Neural crest cell (in vitro differentiated cells): ENCODE data around the gene OR8K1. TPM values are rescaled to one million over a fixed set of nuclear protein-coding genes. Genes with fewer than 3 reads are reported as not detected.

Source experiments
- DNase-seq: peaks from one replicate; pipeline ENCODE4 v3.0.0; 2021; ENCODE audit warnings: low read depth, mixed read lengths, low spot score
- H3K27ac Mint-ChIP-seq: one replicate; pipeline ENCODE4 v1.8.0; 2021; ENCODE audit warnings: mild to moderate bottlenecking, mixed read lengths; ENCODE audit not compliant: unreplicated experiment
- H3K27me3 Mint-ChIP-seq: 2 replicates; pipeline ENCODE4 v1.8.0; 2021; ENCODE audit warnings: low read depth, mild to moderate bottlenecking, mixed read lengths
- H3K36me3 Mint-ChIP-seq: 2 replicates; pipeline ENCODE4 v1.8.0; 2021; ENCODE audit warnings: low read depth, mild to moderate bottlenecking, mixed read lengths
- H3K4me1 Mint-ChIP-seq: 2 replicates; pipeline ENCODE4 v1.8.0; 2021; ENCODE audit warnings: mixed read lengths
- H3K4me3 Mint-ChIP-seq: one replicate; pipeline ENCODE4 v1.8.0; 2021; ENCODE audit warnings: mild to moderate bottlenecking, mixed read lengths
- H3K9me3 Mint-ChIP-seq: 2 replicates; pipeline ENCODE4 v1.8.0; 2021; ENCODE audit warnings: mixed read lengths
- long read RNA-seq: library from polyadenylated mRNA; unstranded; transcript quantifications from one replicate; pipeline ENCODE4 v2.0.0, GENCODE V29; 2020
- total RNA-seq: library from RNA; stranded (reverse); gene quantifications from 2 replicates; pipeline ENCODE4 v1.2.1, GENCODE V29; 2021
- TF ChIP-seq, protein P1 (sequence below): fragments of 200-600 bp; sonication (generic); conservative IDR thresholded peaks from 2 replicates; pipeline ENCODE4 v1.5.0; 2021; ENCODE audit warnings: antibody characterized with exemption, mild to moderate bottlenecking

Gene OR8K1
- not detected in 2 replicates for total RNA-seq
- long read RNA-seq = 0 reads

DNA sequence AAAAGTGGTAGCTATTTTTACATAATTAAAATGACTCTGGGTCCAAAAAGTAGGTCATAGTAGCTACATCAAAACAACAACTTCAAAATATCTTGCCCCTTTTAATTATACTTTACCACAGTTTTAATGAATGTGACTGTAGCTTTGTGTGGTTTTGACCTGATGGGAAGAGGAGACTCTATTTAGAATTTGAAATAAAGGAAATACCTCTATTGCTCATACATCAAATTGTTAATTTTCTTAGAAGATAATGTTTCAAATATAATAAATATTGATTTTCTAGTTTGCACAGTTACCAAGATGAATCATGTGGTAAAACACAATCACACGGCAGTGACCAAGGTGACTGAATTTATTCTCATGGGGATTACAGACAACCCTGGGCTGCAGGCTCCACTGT is at the start of gene OR8K1:
OR8K1 (plus strand) TSS at position 301 of the 400 bp plus-strand sequence; CDS start at position 301, 0 bp downstream.
- Mint-ChIP-seq H3K27ac (no peak within 1 kb of the TSS), H3K4me3 (no peak within 1 kb of the TSS), H3K27me3 (no peaks in the 10 kb centered on the region), H3K36me3 (no peaks in the 10 kb centered on the region), H3K4me1 (no peaks in the 10 kb centered on the region), H3K9me3 (peaks cover 3% of the 10 kb centered on the region)
- DNase-seq = no peak
- TF ChIP-seq, protein P1, sequence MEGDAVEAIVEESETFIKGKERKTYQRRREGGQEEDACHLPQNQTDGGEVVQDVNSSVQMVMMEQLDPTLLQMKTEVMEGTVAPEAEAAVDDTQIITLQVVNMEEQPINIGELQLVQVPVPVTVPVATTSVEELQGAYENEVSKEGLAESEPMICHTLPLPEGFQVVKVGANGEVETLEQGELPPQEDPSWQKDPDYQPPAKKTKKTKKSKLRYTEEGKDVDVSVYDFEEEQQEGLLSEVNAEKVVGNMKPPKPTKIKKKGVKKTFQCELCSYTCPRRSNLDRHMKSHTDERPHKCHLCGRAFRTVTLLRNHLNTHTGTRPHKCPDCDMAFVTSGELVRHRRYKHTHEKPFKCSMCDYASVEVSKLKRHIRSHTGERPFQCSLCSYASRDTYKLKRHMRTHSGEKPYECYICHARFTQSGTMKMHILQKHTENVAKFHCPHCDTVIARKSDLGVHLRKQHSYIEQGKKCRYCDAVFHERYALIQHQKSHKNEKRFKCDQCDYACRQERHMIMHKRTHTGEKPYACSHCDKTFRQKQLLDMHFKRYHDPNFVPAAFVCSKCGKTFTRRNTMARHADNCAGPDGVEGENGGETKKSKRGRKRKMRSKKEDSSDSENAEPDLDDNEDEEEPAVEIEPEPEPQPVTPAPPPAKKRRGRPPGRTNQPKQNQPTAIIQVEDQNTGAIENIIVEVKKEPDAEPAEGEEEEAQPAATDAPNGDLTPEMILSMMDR = no peak

DNA sequence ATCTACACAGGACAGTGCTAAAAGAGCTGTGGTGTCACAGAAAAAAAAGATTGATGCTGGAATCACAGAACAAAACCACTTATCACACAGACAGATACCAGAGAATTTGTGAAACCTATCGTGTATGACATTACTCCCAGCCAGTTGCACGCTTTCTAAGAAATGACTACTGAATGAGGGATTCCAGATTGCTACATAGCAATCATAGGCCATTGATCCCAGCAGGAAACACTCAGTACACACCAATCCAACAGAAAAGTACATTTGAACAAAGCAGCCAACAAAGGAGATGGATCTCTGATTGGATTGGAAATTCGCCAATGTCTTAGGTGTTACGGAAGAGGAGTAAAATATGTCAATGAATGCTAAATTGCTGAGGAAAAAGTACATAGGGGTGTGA is 48.9 kb upstream of the OR8K1 start:
- H3K4me3 Mint-ChIP-seq = no peak overlapping the region
- H3K4me1 Mint-ChIP-seq = no peaks in the 10 kb centered on the region
- TF ChIP-seq, protein P1 = no peak
- no peak overlapping the region for H3K27ac Mint-ChIP-seq
- DNase-seq = no peak
- no peaks in the 10 kb centered on the region for H3K9me3 Mint-ChIP-seq
- no peaks in the 10 kb centered on the region for H3K36me3 Mint-ChIP-seq
- no peaks in the 10 kb centered on the region for H3K27me3 Mint-ChIP-seq

DNA sequence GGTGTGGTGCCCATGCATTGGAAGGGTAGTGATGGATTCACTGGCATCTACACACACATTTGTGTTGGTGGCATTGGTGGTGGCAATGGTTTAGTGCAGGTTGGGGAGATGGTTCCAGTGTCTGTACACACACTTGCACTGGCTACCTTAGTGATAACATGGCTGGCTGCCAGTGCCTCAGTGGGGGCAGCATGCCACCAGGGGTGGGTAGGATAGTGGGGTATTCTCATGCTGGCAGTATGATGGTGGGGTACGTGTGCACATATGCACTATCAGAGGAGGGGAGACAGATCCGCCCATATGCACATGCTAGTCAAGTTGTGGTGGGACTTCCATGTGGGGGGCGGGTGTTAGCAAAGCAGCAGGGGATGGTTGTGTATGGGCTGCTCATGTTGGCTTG is 38.0 kb upstream of the OR8K1 start:
- peaks cover 7% of the 10 kb centered on the region for H3K9me3 Mint-ChIP-seq
- no peaks in the 10 kb centered on the region for H3K36me3 Mint-ChIP-seq
- TF ChIP-seq, protein P1 = no peak

DNA sequence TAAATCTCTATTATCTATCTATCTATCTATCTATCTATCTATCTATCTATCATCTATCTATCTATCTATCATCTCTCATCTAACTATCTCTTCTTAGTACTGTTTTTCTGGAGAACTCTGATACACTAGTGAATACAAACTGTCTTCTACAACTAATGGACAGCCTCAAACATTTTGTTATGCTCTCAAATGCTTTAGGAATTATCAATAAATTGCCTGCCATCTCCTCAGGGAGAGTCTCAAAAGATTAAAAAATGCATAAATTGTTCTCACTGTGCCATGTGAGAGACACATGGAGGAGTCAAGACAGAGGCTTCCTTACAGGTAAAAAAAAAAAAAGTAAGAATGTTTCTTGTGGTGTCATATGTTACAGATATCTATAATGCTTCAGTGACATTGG is 31.0 kb upstream of the OR8K1 start, which contains the start of gene OR8K3:
OR8K3 (plus strand) TSS at position 301 of the 400 bp plus-strand sequence. CDS start 3,163 bp downstream, outside the sequence.
- Mint-ChIP-seq H3K9me3 (no peaks in the 10 kb centered on the region), H3K4me3 (no peak within 1 kb of the TSS), H3K36me3 (no peaks in the 10 kb centered on the region), H3K4me1 (no peaks in the 10 kb centered on the region), H3K27ac (no peak within 1 kb of the TSS), H3K27me3 (no peaks in the 10 kb centered on the region)
- TF ChIP-seq, protein P1 = no peak
- DNase-seq = no peak

More for the DNA sequence above, 38.0 kb upstream of the OR8K1 start:
- Mint-ChIP-seq H3K27me3 (no peaks in the 10 kb centered on the region), H3K4me1 (no peaks in the 10 kb centered on the region), H3K27ac (no peak overlapping the region), H3K4me3 (no peak overlapping the region)
- no peak for DNase-seq

DNA sequence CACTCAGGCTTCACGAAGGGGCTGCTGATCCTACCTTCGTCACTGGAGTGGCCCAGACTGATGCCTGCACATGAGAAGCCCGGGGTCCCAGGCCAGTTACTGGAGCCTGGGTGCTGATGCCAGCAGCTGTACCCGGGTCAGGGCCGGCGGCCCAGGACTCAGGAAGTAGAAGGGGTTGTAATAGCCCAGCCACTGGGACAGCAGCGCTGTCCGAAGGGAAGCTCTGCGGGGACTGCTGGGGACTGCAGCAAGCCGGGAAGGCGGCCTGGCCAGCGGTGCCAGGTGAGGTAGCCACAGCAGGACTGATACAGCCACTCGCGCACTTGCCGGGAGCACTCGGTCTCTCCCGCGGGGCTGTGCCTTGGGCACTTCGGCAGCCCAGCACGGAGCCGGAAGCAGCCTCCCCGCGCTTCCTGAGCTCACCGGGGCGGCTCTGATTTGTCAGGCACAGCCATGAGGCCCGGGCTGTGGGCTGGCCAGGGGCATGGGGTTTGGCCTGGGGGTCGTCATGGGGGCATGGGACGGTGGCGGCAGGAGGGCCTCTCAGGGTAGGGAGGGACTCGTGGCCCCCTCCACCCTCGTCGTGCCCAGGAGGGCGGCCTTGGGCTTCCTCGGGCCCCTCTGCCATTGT is 13.9 kb upstream of the OR8K1 start:
- TF ChIP-seq, protein P1 = no peak
- Mint-ChIP-seq H3K36me3 (no peaks in the 10 kb centered on the region), H3K9me3 (no peaks in the 10 kb centered on the region), H3K4me1 (peaks cover 14% of the 10 kb centered on the region), H3K4me3 (no peak overlapping the region), H3K27me3 (no peaks in the 10 kb centered on the region), H3K27ac (no peak overlapping the region)
- no peak for DNase-seq
